ES-I3 (cell line): Measurements from ENCODE around the gene GPR17.

Experiments used
- H3K36me3 ChIP-seq: 2 replicates; pipeline ENCODE4 v1.6.1; 2013; ENCODE audit warnings: mild to moderate bottlenecking, low read length, control low read depth, moderate library complexity; ENCODE audit not compliant: insufficient read depth
- H3K4me1 ChIP-seq: 2 replicates; pipeline ENCODE4 v1.6.1; 2013; ENCODE audit warnings: mild to moderate bottlenecking, control low read depth, low read length; ENCODE audit not compliant: insufficient read depth
- H3K9ac ChIP-seq: 2 replicates; pipeline ENCODE4 v1.6.1; 2013; ENCODE audit warnings: low read depth, mild to moderate bottlenecking, low read length, moderate library complexity
- H3K9me3 ChIP-seq: 2 replicates; pipeline ENCODE4 v1.6.1; 2013; ENCODE audit warnings: mild to moderate bottlenecking, low read length, moderate library complexity; ENCODE audit not compliant: control insufficient read depth, insufficient read depth

GPR17 gene

DNA sequence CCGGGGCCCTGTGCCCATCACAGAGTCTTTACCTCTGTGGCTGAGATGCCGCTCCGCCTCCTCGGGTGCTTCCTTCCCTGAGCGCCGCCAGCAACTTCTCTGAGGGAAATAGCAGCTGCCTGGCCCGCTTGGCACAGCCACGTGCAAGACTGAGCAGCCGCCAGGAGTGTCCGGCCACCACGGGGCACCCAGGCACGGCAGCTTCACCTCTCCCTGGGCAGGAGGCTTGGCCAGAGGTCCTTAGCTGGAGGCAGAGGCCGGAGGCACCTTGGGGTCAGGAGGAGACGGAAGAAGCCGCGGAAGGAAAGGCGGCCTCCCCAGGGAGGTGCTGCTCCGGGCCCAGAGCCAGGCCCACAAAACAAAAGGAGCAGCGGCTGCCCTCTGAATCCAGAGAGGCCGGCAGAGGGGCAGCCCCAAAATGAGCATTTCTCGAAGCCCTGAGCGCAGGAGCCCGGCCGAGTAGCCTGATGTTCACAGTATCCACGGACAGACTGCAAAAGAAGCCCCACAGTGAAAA lies 35.4 kb downstream of the GPR17 start:
- no peaks in the 10 kb centered on the region; the same call in 1 of the 2 replicates for H3K9me3 ChIP-seq
- H3K4me1 ChIP-seq, result 0 out of 2 replicates have a peak, but pooled peaks cover 4% of the 10 kb centered on the region
- H3K36me3 ChIP-seq, result no peaks in the 10 kb centered on the region
- H3K9ac ChIP-seq, result no peak overlapping the region

DNA sequence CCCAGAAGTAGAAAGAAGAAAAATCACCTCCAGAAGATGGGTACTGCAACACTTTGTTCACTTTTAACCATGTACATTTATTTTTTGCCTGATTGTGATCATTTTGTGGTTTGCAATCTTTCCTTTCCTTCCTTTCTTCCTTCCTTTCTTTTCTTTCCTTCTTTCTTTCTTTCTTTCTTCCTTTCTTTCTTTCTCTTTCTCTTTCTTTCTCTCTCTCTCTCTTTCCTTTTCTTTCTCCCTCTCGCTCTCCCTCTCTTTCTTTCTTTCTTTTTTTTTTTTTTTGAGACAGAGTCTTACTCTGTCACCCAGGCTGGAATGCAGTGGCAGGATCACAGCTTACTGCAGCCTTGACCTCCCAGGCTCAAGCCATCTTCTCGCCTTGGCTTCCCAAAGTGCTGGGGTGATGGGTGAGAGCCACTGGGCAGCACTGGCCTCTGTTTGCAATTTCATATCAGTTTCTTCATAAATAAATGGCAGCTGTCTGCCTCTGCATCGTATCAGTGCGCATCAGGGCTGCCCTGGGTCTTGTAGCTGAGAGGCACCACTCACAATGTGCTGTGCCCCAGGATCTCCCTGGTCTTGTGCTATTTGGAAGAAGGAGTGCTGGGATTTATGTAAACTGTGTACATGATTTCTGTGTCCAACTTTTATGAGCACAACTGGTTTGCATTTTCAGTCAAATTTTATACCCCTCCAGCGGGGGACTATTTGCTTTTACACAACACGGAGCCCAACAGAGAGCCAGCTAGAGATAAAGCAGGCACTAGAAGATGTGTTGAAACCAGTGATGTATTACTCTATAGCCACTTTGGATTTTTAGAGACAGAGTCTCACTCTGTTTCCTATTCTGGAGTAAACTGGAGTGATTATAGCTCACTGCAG lies 36.3 kb downstream of the GPR17 start:
- Histone ChIP-seq H3K4me1 (0 out of 2 replicates have a peak, but pooled peaks cover 4% of the 10 kb centered on the region), H3K9ac (no peak overlapping the region), H3K36me3 (no peaks in the 10 kb centered on the region), H3K9me3 (no peaks in the 10 kb centered on the region)

GRCh38 chr2:127683056-127683455 lies 37.1 kb downstream of the GPR17 start:
- no peak overlapping the region for H3K9ac ChIP-seq

GRCh38 chr2:127683757-127684156 lies 37.8 kb downstream of the GPR17 start:
- Histone ChIP-seq H3K9me3 (peaks cover 4% of the 10 kb centered on the region; the same call in 1 of the 2 replicates), H3K9ac (no peak overlapping the region)

More at GRCh38 chr2:127683056-127683455, 37.1 kb downstream of the GPR17 start:
- H3K36me3 ChIP-seq, result no peaks in the 10 kb centered on the region
- peaks cover 3% of the 10 kb centered on the region; the same call in 1 of the 2 replicates for H3K9me3 ChIP-seq
- H3K4me1 ChIP-seq, result 0 out of 2 replicates have a peak, but pooled peaks cover 4% of the 10 kb centered on the region

GRCh38 chr2:127685410-127686080 lies 39.6 kb downstream of the GPR17 start:
- H3K9ac ChIP-seq, result no peak overlapping the region

More at GRCh38 chr2:127683757-127684156, 37.8 kb downstream of the GPR17 start:
- H3K36me3 ChIP-seq, result no peaks in the 10 kb centered on the region
- 0 out of 2 replicates have a peak, but pooled peaks cover 4% of the 10 kb centered on the region for H3K4me1 ChIP-seq

GRCh38 chr2:127688405-127688804 lies 42.5 kb downstream of the GPR17 start:
- H3K9ac ChIP-seq, result no peak overlapping the region
- no peaks in the 10 kb centered on the region for H3K36me3 ChIP-seq
- H3K4me1 ChIP-seq, result 0 out of 2 replicates have a peak, but pooled peaks cover 4% of the 10 kb centered on the region
- peaks cover 20% of the 10 kb centered on the region for H3K9me3 ChIP-seq

More at GRCh38 chr2:127685410-127686080, 39.6 kb downstream of the GPR17 start:
- no peaks in the 10 kb centered on the region for H3K36me3 ChIP-seq
- 0 out of 2 replicates have a peak, but pooled peaks cover 4% of the 10 kb centered on the region for H3K4me1 ChIP-seq
- H3K9me3 ChIP-seq, result peaks cover 12% of the 10 kb centered on the region; the same call in 1 of the 2 replicates

DNA sequence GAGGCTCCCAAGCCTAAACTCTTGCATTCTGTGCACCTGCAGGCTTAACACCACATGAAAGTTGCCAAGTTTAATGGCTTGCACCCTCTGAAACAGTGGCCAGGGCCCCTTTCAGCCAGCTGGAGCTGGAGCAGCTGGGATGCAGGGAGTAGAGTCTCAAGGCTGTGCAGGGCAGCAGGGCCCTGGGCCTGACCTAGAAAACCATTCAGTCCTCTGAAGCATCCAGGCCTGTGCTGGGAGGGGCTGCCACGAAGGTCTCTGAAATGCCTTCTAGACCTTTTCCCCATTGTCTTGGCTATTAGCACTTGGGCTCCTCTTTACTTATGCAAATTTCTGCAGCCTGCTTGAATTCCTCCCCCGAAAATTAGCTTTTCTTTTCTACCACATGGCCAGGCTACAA lies 44.7 kb downstream of the GPR17 start:
- H3K9ac ChIP-seq, result no peak overlapping the region
- peaks cover 20% of the 10 kb centered on the region for H3K9me3 ChIP-seq
- H3K36me3 ChIP-seq, result no peaks in the 10 kb centered on the region
- H3K4me1 ChIP-seq, result no peaks in the 10 kb centered on the region

GRCh38 chr2:127694986-127695385 lies 49.0 kb downstream of the GPR17 start:
- H3K4me1 ChIP-seq, result no peaks in the 10 kb centered on the region
- H3K9ac ChIP-seq, result no peak overlapping the region
- H3K9me3 ChIP-seq, result peaks cover 13% of the 10 kb centered on the region
- no peaks in the 10 kb centered on the region for H3K36me3 ChIP-seq

DNA sequence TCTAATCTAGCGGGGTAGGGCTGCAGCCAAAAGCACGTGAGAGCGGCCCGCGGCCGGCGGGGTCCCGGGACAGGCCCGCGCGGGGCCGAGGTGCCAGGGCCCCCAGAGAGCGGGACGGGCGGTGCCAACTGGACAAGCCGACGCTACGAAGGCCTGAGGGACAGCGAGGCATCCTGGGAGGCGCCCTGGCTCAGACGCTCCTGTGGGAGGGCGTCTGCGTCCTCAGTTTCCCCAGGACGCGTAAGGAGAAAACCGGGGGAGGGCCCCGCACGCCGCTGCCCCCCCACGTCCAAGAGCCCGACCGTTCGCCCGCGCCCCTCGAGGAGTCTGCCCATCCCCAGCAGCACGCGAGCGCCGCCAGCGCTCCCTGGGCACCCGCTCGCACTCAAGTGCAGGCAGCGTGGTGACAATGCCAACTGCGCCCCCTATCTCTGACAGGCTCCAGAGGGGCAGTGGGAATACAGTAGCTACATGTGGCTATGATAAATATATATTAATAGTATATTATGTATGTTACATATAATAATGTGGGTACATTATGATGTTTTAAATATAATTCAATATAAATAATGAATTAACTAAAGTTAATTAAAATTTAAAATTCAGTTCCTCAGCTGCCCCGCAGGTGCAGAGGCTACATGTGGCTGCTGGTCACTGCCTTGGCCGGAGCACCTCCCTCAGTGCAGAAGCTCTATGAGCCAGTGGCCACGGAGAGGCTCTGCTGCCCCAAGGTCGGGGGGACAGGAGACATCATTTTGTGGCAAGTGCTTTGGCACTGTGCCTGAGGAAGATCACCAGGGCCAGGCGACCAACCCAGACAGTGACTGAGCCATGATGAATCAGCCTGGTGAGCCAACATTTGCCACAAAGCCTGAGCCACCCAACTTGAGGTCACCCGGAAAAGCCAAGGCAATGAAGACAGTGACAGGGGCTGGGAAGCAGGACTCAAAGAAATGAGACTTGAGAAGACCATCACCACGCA lies 49.8 kb downstream of the GPR17 start:
- H3K4me1 ChIP-seq, result peaks cover 4% of the 10 kb centered on the region; the same call in 1 of the 2 replicates
- no peaks in the 10 kb centered on the region for H3K36me3 ChIP-seq
- H3K9me3 ChIP-seq, result peaks cover 6% of the 10 kb centered on the region
- peak overlapping the region; percentile 27; the same call in 1 of the 2 replicates for H3K9ac ChIP-seq

DNA sequence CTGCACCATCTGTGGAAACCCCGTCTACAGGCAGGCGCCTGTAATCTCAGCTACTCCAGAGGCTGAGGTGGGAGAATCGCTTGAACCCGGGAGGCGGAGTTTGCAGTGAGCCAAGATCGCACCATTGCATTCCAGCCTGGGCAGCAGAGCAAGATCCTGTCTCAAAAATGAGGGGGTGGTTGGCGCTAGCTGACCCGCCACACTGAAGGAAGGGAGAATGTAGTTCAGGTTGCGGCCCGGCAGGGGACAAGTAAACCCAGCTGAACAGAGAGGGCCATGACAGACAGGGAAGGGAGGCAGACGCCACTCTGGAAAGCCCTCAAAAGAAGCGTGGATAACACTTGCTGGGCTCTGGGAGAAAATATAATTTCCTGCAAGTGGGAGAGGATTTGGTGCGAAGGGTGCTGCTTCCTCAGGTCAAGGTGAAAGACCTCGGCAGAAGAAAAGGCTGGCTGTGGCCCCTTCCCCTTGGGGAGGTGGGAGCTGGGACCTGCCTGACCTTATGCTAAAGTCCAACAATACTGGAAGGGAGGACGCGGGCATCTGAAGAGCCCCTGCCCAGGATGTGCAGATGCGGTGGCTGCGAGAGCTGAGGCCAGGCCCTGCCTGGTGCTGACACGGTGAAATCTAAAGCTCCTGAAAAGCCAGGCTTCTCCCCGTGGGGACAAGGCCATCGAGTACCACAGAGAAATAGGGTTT lies 51.7 kb downstream of the GPR17 start:
- no peaks in the 10 kb centered on the region for H3K36me3 ChIP-seq
- H3K4me1 ChIP-seq, result peaks cover 7% of the 10 kb centered on the region; the same call in 1 of the 2 replicates
- no peaks in the 10 kb centered on the region; the same call in 1 of the 2 replicates for H3K9me3 ChIP-seq
- no peak overlapping the region for H3K9ac ChIP-seq

GRCh38 chr2:127698553-127699355 lies 52.8 kb downstream of the GPR17 start:
- Histone ChIP-seq H3K9ac (no peak overlapping the region), H3K36me3 (no peaks in the 10 kb centered on the region), H3K4me1 (peaks cover 10% of the 10 kb centered on the region; the same call in 1 of the 2 replicates), H3K9me3 (no peaks in the 10 kb centered on the region)

DNA sequence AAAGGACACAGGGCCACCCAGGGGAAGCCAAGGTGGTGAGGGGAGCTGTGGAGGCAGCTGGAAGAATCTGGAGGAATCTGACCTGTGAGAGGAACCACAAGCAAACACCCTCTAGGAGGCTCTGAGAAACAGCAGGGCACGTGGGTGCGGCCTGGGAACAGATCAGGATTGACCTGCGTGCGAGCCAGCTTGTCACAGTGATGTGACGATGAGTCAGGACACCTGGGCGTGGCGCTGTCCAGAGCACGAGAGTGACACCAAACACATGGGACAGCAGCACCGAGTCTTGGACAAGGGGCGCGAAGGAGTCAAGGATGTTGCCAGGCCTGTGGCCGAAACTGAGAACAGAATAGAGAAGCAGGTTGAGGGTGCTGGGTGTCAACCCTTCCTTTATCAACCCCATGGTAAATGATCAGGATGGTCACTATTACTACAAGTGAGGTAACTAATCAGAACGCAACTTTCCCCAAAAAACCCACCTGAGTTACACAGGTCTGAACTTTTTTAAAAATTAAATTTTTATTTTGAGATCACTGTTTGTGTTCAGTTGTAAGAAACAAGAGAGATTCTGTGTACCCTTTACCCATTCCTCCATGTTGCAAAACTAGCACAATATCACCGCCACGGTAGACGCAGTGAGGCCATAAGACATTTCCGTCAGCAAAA lies 54.7 kb downstream of the GPR17 start:
- Histone ChIP-seq H3K4me1 (peaks cover 10% of the 10 kb centered on the region; the same call in 1 of the 2 replicates), H3K36me3 (no peaks in the 10 kb centered on the region), H3K9me3 (no peaks in the 10 kb centered on the region), H3K9ac (peak overlapping the region; percentile 74)
